Endothelial cell (in vitro differentiated cells): ENCODE data around the gene HSD17B10. TPM values are rescaled to one million over a fixed set of nuclear protein-coding genes. Genes with fewer than 3 reads are reported as not detected.
"Not testable (repeated sequence)": the region's sequence is repeated elsewhere in the genome, so short reads cannot be mapped to it uniquely, and the experiment has no call there.

ENCODE experiments used
- DNase-seq: peaks from one replicate; pipeline ENCODE4 v3.0.0; 2021; ENCODE audit warnings: low spot score
- H3K27ac Mint-ChIP-seq: one replicate; pipeline ENCODE4 v1.8.0; 2021; ENCODE audit warnings: mixed read lengths, inconsistent platforms; ENCODE audit not compliant: unreplicated experiment
- H3K27me3 Mint-ChIP-seq: one replicate; pipeline ENCODE4 v1.8.0; 2021; ENCODE audit warnings: mild to moderate bottlenecking, moderate library complexity, mixed read lengths, inconsistent platforms; ENCODE audit not compliant: unreplicated experiment
- H3K36me3 Mint-ChIP-seq: one replicate; pipeline ENCODE4 v1.8.0; 2021; ENCODE audit warnings: mild to moderate bottlenecking, low read depth, mixed read lengths, inconsistent platforms; ENCODE audit not compliant: unreplicated experiment
- H3K4me1 Mint-ChIP-seq: one replicate; pipeline ENCODE4 v1.8.0; 2021; ENCODE audit warnings: mild to moderate bottlenecking, mixed read lengths, inconsistent platforms; ENCODE audit not compliant: unreplicated experiment
- H3K4me3 Mint-ChIP-seq: one replicate; pipeline ENCODE4 v1.8.0; 2021; ENCODE audit warnings: mild to moderate bottlenecking, mixed read lengths, inconsistent platforms; ENCODE audit not compliant: unreplicated experiment
- H3K9me3 Mint-ChIP-seq: one replicate; pipeline ENCODE4 v1.8.0; 2021; ENCODE audit warnings: mixed read lengths, inconsistent platforms; ENCODE audit not compliant: unreplicated experiment
- total RNA-seq: library from RNA; stranded (reverse); fragmentation: NEBNext Ultra II Directional; extraction: Animal tissue kit (Norgen Biotek cat#: 25700); gene quantifications from one replicate; pipeline ENCODE4 v1.2.1, GENCODE V29; 2021; ENCODE audit not compliant: unreplicated experiment
- TF ChIP-seq, protein P1 (sequence below): fragments of 200-600 bp; sonication (generic); IDR thresholded peaks from one replicate; pipeline ENCODE4 v1.5.0; 2021; ENCODE audit warnings: antibody characterized with exemption; ENCODE audit not compliant: unreplicated experiment

HSD17B10 gene
- total RNA-seq, 1 donor from 2014 or later = 81.1 TPM

DNA sequence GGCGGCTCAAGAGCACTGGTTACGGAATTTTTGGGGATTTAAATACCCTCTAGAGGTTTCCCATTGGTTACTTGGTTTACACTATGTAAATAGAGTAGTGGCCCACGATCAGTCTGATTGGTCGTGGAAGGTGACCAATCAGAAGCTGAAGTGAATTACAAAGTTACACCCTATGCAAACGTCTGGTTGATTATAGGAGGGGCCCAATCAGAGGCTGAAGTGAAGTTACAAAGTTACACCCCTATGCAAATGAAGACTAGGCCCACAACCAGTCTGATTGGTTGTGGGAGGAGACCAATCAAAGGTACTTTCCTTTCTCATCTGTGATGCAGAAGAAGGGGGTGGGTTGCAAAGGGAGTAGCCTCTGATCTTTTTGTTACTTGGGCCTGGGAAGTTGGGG, 45.1 kb upstream of the HSD17B10 start:
- TF ChIP-seq, protein P1, sequence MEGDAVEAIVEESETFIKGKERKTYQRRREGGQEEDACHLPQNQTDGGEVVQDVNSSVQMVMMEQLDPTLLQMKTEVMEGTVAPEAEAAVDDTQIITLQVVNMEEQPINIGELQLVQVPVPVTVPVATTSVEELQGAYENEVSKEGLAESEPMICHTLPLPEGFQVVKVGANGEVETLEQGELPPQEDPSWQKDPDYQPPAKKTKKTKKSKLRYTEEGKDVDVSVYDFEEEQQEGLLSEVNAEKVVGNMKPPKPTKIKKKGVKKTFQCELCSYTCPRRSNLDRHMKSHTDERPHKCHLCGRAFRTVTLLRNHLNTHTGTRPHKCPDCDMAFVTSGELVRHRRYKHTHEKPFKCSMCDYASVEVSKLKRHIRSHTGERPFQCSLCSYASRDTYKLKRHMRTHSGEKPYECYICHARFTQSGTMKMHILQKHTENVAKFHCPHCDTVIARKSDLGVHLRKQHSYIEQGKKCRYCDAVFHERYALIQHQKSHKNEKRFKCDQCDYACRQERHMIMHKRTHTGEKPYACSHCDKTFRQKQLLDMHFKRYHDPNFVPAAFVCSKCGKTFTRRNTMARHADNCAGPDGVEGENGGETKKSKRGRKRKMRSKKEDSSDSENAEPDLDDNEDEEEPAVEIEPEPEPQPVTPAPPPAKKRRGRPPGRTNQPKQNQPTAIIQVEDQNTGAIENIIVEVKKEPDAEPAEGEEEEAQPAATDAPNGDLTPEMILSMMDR = no peak
- Mint-ChIP-seq H3K27me3 (no peaks in the 10 kb centered on the region), H3K36me3 (no peaks in the 10 kb centered on the region), H3K27ac (no peak overlapping the region), H3K4me1 (no peaks in the 10 kb centered on the region), H3K4me3 (no peak overlapping the region), H3K9me3 (no peaks in the 10 kb centered on the region)
- DNase-seq = no peak

DNA sequence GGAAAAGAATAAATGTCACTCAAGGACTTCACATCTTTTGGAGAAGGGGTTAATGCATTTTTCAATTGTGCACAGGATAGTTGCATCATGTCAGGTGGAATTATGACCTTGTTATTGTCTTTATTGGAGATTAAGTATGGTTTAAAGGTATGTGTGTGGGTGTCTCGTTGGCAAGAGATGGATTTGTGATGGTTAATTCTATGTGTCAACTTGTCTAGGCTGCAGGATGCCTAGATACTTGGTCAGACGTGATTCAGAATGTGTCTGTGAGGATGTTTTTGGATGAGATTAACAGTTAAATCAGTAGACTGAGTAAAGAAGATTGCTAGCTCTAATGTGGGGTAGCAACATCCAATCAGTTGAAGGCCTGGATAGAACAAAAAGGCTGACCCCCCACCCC, 42.2 kb upstream of the HSD17B10 start:
- TF ChIP-seq, protein P1 = no peak

DNA sequence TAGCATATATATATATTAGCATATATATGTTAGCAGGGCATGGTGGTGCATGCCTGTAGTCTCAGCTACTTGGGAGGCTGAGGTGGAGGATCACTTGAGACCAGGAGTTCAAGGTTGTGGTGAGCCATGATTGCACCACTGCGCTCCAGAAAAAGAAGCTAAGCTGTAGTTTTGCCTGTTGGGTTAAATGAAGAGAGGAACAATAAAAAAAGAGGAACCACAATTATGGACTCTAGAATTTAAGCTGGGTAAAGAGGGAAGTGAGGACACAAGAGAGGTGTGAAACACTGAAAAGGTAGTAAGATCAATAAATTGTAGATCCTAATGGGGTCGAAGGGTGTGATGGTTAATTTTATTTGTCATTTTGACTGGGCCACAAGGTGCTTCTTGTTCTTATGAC, 40.5 kb upstream of the HSD17B10 start:
- DNase-seq = no peak
- no peak overlapping the region for H3K4me3 Mint-ChIP-seq
- no peak overlapping the region for H3K27ac Mint-ChIP-seq
- no peaks in the 10 kb centered on the region for H3K4me1 Mint-ChIP-seq
- no peaks in the 10 kb centered on the region for H3K9me3 Mint-ChIP-seq
- H3K27me3 Mint-ChIP-seq = no peaks in the 10 kb centered on the region
- TF ChIP-seq, protein P1 = no peak
- no peaks in the 10 kb centered on the region for H3K36me3 Mint-ChIP-seq

More for the DNA sequence above, 42.2 kb upstream of the HSD17B10 start:
- no peaks in the 10 kb centered on the region for H3K9me3 Mint-ChIP-seq
- no peaks in the 10 kb centered on the region for H3K27me3 Mint-ChIP-seq
- no peak for DNase-seq
- H3K4me1 Mint-ChIP-seq = no peaks in the 10 kb centered on the region
- H3K36me3 Mint-ChIP-seq = no peaks in the 10 kb centered on the region
- H3K27ac Mint-ChIP-seq = no peak overlapping the region
- no peak overlapping the region for H3K4me3 Mint-ChIP-seq

DNA sequence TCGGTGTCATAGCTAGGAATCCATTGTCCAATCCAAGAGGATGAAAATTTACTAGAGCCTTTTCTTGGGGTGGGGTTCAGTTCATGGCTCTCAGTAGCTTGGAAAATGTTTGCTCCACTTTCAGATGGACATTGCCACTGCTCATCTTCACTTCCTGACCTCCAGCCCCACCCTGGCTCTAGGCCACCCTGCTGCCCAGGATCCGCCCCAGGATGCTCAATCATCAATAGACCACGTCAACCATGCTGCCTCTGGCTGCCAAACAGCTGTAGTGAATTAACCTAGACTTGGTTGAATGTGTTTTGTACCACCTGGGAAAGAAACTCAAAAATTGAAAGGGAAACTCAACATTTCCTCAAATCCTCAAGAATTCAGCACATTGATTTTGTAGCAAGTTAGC, 37.2 kb upstream of the HSD17B10 start:
- Mint-ChIP-seq H3K36me3 (no peaks in the 10 kb centered on the region), H3K4me3 (no peak overlapping the region), H3K4me1 (no peaks in the 10 kb centered on the region), H3K9me3 (no peaks in the 10 kb centered on the region), H3K27ac (no peak overlapping the region), H3K27me3 (no peaks in the 10 kb centered on the region)
- TF ChIP-seq, protein P1 = no peak
- no peak for DNase-seq

DNA sequence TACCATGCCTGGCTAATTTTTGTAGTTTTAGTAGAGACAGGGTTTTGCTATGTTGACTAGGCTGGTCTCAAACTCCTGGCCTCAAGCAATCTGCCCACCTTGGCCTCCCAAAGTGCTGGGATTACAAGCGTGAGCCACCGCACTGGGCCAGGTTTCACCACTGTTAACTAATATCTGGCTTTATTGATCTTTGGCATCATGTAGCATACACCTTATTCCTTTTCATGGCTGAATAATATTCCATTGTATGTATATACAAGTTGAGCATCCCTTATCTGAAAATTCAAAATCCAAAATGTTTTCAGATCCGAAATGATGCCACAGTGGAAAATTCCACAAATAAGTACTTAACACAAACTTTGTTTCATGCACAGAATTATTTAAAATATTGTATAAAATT, 34.5 kb upstream of the HSD17B10 start:
- not testable (repeated sequence) for H3K9me3 Mint-ChIP-seq, H3K4me3 Mint-ChIP-seq, H3K36me3 Mint-ChIP-seq, H3K27me3 Mint-ChIP-seq, H3K27ac Mint-ChIP-seq, H3K4me1 Mint-ChIP-seq, DNase-seq

DNA sequence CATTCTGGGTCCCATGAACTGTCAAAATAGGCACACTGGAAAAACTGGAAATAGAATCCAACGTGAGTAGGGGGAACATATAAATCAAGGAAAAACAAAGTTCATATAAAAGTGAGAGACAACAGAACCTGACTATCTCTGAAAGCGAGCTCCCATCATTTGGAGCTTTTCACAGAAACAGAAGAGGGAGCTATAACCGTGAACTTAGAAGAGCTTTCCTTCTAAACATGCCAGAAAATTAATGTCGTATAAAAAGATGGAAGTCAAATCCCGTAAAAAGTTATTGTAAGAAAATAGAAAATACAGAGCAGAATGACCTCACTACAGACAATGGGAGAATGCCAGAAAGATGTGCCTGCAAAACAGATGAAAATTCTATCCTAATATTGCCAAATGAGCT, 23.9 kb upstream of the HSD17B10 start:
- TF ChIP-seq, protein P1 = no peak
- Mint-ChIP-seq H3K27me3 (no peaks in the 10 kb centered on the region), H3K27ac (no peak overlapping the region), H3K9me3 (no peaks in the 10 kb centered on the region), H3K36me3 (no peaks in the 10 kb centered on the region), H3K4me3 (no peak overlapping the region), H3K4me1 (no peaks in the 10 kb centered on the region)
- no peak for DNase-seq
